NT2/D1 (cell line): Measurements from ENCODE around the gene HSPBAP1.

Experiments used
- DNase-seq: peaks from one replicate; pipeline ENCODE4 v3.0.0-alpha.2; 2011; ENCODE audit warnings: low read depth, low spot score
- H3K27me3 ChIP-seq: 2 replicates; pipeline ENCODE4 v1.6.0; 2011; ENCODE audit warnings: mild to moderate bottlenecking; ENCODE audit not compliant: insufficient read length, insufficient read depth
- H3K36me3 ChIP-seq: 2 replicates; pipeline ENCODE4 v1.6.1; 2011; ENCODE audit warnings: mild to moderate bottlenecking, low read length, mixed read lengths; ENCODE audit not compliant: insufficient read depth, insufficient read length
- H3K4me1 ChIP-seq: 2 replicates; pipeline ENCODE4 v1.5.1; 2011; ENCODE audit not compliant: insufficient read depth, insufficient read length
- H3K4me3 ChIP-seq: 2 replicates; pipeline ENCODE4 v1.5.1; 2011; ENCODE audit warnings: low read depth; ENCODE audit not compliant: insufficient read length
- H3K9ac ChIP-seq: 2 replicates; pipeline ENCODE4 v1.6.0; 2011; ENCODE audit warnings: low read depth; ENCODE audit not compliant: insufficient read length
- H3K9me3 ChIP-seq: 2 replicates; pipeline ENCODE4 v1.5.1; 2011; ENCODE audit warnings: mild to moderate bottlenecking, low read length; ENCODE audit not compliant: insufficient read depth
- SUZ12 ChIP-seq: IDR thresholded peaks from 2 replicates; pipeline ENCODE4 v1.6.1; 2011; ENCODE audit not compliant: insufficient read length, insufficient read depth; ENCODE audit errors: extremely low read depth
- YY1 ChIP-seq: IDR thresholded peaks from 2 replicates; pipeline ENCODE4 v1.6.1; 2011; ENCODE audit not compliant: insufficient read length, insufficient read depth
- ZNF274 ChIP-seq: IDR thresholded peaks from 2 replicates; pipeline ENCODE4 v1.6.1; 2011; ENCODE audit warnings: mild to moderate bottlenecking, low read depth, low read length

Gene HSPBAP1

DNA sequence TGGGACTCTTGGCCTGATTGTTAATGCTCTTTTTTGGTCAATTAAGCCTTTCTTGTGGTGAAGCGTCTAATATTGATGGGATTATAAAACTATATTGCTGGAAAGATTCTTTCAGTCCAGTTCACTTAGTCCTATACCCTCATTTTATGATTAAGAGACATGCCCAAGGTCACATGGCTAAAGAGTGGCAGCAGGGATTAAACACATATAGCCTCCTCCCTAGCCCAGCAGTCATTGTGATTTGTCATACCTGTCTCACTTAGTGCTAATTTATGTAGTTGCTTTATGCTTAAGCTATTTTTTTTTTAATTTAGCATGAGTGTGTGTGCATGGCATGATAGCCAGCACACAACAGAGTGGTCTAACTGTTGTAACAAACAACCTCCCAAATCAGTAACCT, 103.5 kb downstream of the HSPBAP1 start:
- H3K9me3 ChIP-seq, result no peaks in the 10 kb centered on the region
- TF ChIP-seq ZNF274, result no peak
- TF ChIP-seq SUZ12, result no peak
- no peak for TF ChIP-seq YY1
- H3K36me3 ChIP-seq, result no peaks in the 10 kb centered on the region
- no peak overlapping the region for H3K4me3 ChIP-seq
- H3K4me1 ChIP-seq, result no peaks in the 10 kb centered on the region
- H3K27me3 ChIP-seq, result no peaks in the 10 kb centered on the region
- DNase-seq, result no peak
- H3K9ac ChIP-seq, result no peak overlapping the region
